DMS53 treated with DMSO at 0.1 percent for 48 hours (cell line): ENCODE measurements around the gene AGAP6.
"Not testable (repeated sequence)": the region's sequence is repeated elsewhere in the genome, so short reads cannot be mapped to it uniquely, and the experiment has no call there.

Experiments used
- DNase-seq: peaks from one replicate; lab custom pipeline; 2025; ENCODE audit not compliant: unreplicated experiment; lab: John Stamatoyannopoulos, UW

Gene AGAP6

DNA sequence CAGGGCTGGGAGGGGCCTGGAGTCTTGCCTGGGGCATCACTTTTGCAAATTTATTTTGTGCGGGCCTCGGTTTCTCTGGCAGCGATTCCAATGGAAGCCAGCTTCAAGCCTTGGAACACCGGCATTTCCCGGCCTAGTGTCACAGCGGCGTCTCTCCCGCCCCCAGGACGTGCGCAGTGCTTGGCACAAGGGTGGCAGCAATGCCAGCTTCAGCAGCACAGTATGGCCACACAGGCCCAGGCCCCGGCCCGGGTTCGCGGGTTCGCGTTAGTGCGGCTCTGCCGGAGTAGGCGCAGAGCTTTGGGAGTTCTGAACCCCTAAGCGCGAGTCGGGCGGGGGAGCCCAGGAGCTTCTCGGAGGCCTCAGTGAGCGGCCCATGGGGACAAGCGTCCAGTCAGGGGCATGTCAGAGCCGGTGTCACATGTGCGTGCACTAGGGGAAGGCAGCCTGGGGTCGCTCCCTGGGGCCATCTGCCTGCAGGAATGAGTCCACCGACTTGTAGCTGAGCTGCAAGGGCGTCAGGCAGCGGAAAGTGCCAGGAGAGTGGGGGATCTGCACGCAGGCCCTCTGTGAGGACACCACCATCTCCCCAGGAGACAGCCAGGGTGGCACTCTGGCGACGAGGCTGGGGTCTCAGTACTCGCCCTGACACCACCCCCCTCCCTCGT lies 36.6 kb downstream of the AGAP6 start:
- DNase-seq = not testable (repeated sequence)

DNA sequence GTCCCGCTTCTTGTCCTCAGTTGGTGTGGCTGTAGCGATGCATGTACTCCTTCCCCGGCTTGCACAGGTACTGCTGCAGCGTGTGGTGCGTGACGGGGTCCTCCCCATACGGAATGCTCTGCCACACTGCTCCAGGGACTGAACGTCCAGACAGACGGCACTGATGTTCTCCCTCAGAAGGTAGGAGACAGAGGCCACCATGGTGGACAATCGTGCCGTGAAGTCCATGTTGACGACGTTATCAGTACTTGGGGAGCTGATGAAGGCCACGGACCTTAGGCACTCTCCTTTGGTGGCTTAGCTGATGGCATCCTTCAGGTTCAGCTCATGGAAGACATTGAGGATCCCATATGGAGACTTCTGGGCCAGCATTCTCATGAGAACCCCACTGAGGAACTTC lies 37.4 kb downstream of the AGAP6 start:
- DNase-seq = no peak

- no peak for DNase-seq
These were observed 39.0 kb downstream of the AGAP6 start for GRCh38 chr10:50027195-50027594.

- DNase-seq = no peak
These were observed 45.3 kb downstream of the AGAP6 start for GRCh38 chr10:50033481-50033880.

- DNase-seq = not testable (repeated sequence)
These were observed 47.1 kb downstream of the AGAP6 start for GRCh38 chr10:50035337-50035736.

DNA sequence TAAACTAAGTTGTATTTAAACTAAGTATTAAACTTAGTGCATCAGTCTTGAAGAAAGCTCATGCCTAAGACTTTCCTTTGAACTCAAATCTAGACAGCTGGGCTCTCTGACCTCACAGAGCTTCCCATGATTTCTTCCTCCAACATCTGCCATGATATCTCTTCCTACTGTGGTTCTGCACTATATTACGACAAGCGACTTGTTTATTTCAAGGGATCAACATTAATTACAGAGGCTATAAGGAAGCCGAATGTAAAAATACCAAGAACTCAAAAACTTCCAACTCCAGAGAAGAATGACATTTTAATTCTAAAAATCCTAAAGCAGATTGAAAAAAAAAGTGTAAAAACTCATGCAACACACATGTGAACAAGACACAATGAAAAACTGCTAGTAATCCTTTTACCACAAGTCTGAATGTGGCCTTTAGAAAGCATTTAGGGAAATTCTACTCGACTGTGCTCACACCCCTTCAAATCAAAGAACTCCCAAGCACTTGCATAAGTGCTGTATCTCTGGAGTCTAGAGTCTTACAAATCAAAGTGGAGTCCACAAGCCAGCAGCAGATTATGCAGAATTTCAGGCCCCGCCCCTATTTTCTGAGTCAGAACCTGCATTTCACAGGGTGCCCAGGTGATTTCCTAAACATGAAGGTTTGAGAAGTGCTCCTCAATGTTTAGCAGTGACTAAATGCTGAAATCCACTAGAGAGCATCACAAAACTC lies 56.9 kb downstream of the AGAP6 start:
- no peak for DNase-seq

DNA sequence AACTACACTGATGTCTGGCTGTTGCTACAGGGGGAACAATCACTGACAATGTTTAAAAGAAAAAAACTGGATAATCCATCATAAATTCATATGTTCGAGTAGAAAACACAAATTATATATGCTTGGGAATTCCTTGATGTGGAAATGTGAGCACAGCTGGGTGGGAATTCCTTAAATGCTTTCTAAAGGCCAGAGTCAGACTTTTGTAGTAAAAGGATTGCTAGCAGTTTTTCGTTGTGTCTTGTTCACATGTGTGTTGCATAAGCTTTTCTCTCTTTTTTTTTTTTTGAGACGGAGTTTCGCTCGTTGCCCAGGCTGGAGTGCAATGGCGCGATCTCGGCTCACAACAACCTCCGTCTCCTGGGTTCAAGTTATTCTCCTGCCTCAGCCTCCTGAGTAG lies 58.3 kb downstream of the AGAP6 start:
- not testable (repeated sequence) for DNase-seq

- not testable (repeated sequence) for DNase-seq
These were observed 59.4 kb downstream of the AGAP6 start for GRCh38 chr10:50047594-50047993.

GRCh38 chr10:50051995-50052660 lies 63.9 kb downstream of the AGAP6 start:
- DNase-seq = not testable (repeated sequence)

GRCh38 chr10:50052778-50053376 lies 64.7 kb downstream of the AGAP6 start:
- not testable (repeated sequence) for DNase-seq

- not testable (repeated sequence) for DNase-seq
These were observed 67.5 kb downstream of the AGAP6 start for GRCh38 chr10:50055494-50056292.

GRCh38 chr10:50056654-50057053 lies 68.4 kb downstream of the AGAP6 start:
- DNase-seq = not testable (repeated sequence)

DNA sequence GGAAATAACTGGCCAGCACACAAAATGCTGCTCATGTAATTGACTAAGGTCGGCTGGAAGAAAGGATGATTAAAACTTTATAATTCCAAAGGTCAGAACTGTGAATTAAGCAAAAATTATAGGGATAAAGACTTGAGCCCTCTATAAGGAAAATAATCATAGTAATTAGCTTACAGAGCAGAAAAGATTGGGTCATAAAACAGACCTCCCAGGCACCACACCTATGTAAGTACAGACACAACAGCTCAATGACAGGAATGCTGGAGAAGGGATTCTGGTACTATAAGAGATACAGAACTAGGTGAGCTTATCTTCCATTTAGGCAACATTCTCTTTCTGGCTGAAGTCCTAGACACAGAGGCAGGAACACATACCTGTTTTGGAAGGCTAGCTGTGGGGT lies 70.5 kb downstream of the AGAP6 start:
- DNase-seq = not testable (repeated sequence)

GRCh38 chr10:50059946-50060345 lies 71.7 kb downstream of the AGAP6 start:
- not testable (repeated sequence) for DNase-seq
